ENCODE results near the gene ASXL2. TPM values are rescaled to one million over a fixed set of nuclear protein-coding genes. Genes with fewer than 3 reads are reported as not detected.

Gene ASXL2
- total RNA-seq, 1 donor from 2014 or later, result 38.4 TPM

GRCh38 chr2:25692737-25693445 is 185.4 kb downstream of the ASXL2 start:
- H3K9me3 Mint-ChIP-seq, result no peaks in the 10 kb centered on the region
- H3K27me3 Mint-ChIP-seq, result peaks cover 3% of the 10 kb centered on the region
- H3K27ac Mint-ChIP-seq, result no peak overlapping the region
- H3K4me3 Mint-ChIP-seq, result no peak overlapping the region
- intact Hi-C loops (cut with micrococcal nuclease), result no loop called here
- ChIA-PET POLR2A (no interaction called here), CTCF (no interaction called here)
- DNase-seq (no peak), ATAC-seq (ENCODE audit: low read depth) (no peak)
- H3K36me3 Mint-ChIP-seq (ENCODE audit: low read depth), result no peaks in the 10 kb centered on the region
- no peak for TF ChIP-seq CTCF (IDR thresholded peaks at IDR 0.05)
- H3K4me1 Mint-ChIP-seq, result no peaks in the 10 kb centered on the region

GRCh38 chr2:25692143-25692542 is 186.1 kb downstream of the ASXL2 start:
- H3K4me3 Mint-ChIP-seq, result no peak overlapping the region
- peaks cover 3% of the 10 kb centered on the region for H3K27me3 Mint-ChIP-seq
- CTCF ChIA-PET, result interaction anchor here (1.4 kb wide), 1 partner anchor 8 kb away, joined by 7 read pairs; no protein-coding TSS in a partner anchor
- DNase-seq (no peak), ATAC-seq (ENCODE audit: low read depth) (no peak)
- H3K4me1 Mint-ChIP-seq, result no peaks in the 10 kb centered on the region
- no peaks in the 10 kb centered on the region for H3K9me3 Mint-ChIP-seq
- no peak for TF ChIP-seq CTCF (IDR thresholded peaks at IDR 0.05)
- POLR2A ChIA-PET, result no interaction called here
- intact Hi-C loops (cut with micrococcal nuclease), result no loop called here
- no peaks in the 10 kb centered on the region for H3K36me3 Mint-ChIP-seq (ENCODE audit: low read depth)
- no peak overlapping the region for H3K27ac Mint-ChIP-seq

- no peak for ATAC-seq (ENCODE audit: low read depth)
- ChIA-PET CTCF (no interaction called here), POLR2A (no interaction called here)
- Mint-ChIP-seq H3K27me3 (peaks cover 3% of the 10 kb centered on the region), H3K4me1 (no peaks in the 10 kb centered on the region), H3K27ac (no peak overlapping the region), H3K4me3 (no peak overlapping the region), H3K36me3 (ENCODE audit: low read depth) (no peaks in the 10 kb centered on the region), H3K9me3 (no peaks in the 10 kb centered on the region)
- TF ChIP-seq CTCF (IDR thresholded peaks at IDR 0.05), result no peak
- no peak for DNase-seq
- intact Hi-C loops (cut with micrococcal nuclease), result no loop called here
Observed at GRCh38 chr2:25690058-25690457, 188.2 kb downstream of the ASXL2 start.

GRCh38 chr2:25688236-25688635 is 190.1 kb downstream of the ASXL2 start:
- Mint-ChIP-seq H3K4me1 (no peaks in the 10 kb centered on the region), H3K9me3 (no peaks in the 10 kb centered on the region), H3K27me3 (peaks cover 3% of the 10 kb centered on the region), H3K36me3 (ENCODE audit: low read depth) (no peaks in the 10 kb centered on the region), H3K27ac (no peak overlapping the region), H3K4me3 (no peak overlapping the region)
- no peak for TF ChIP-seq CTCF (IDR thresholded peaks at IDR 0.05)
- POLR2A ChIA-PET, result interaction anchor here (0.7 kb wide), 1 partner anchor 71 kb away, joined by 5 read pairs; no protein-coding TSS in a partner anchor
- DNase-seq, result no peak
- intact Hi-C loops (cut with micrococcal nuclease), result no loop called here
- ATAC-seq (ENCODE audit: low read depth), result no peak
- CTCF ChIA-PET, result no interaction called here

GRCh38 chr2:25685741-25686140 is 192.5 kb downstream of the ASXL2 start:
- intact Hi-C loops (cut with micrococcal nuclease), result no loop called here
- no peak for DNase-seq

More at GRCh38 chr2:25685741-25686140, 192.5 kb downstream of the ASXL2 start:
- H3K4me1 Mint-ChIP-seq, result no peaks in the 10 kb centered on the region
- no peak overlapping the region for H3K27ac Mint-ChIP-seq
- no peak overlapping the region for H3K4me3 Mint-ChIP-seq
- peaks cover 3% of the 10 kb centered on the region for H3K27me3 Mint-ChIP-seq
- no peaks in the 10 kb centered on the region for H3K9me3 Mint-ChIP-seq
- TF ChIP-seq CTCF (IDR thresholded peaks at IDR 0.05), result no peak
- no peaks in the 10 kb centered on the region for H3K36me3 Mint-ChIP-seq (ENCODE audit: low read depth)
- ChIA-PET POLR2A (no interaction called here), CTCF (no interaction called here)
- no peak for ATAC-seq (ENCODE audit: low read depth)

All from activated B cell treated with CpG ODN at 0.5 μM for 24 hours (primary cell).